ENCODE data around the gene UBE2F. TPM values are rescaled to one million over a fixed set of nuclear protein-coding genes. Genes with fewer than 3 reads are reported as not detected.

UBE2F gene
- total and polyA plus RNA-seq, 2 of the 4 experiments (the other 2 are of a cell fraction), result 44.6 to 59.8 TPM

GRCh38 chr2:237972936-237973335 is 6.1 kb downstream of the UBE2F start:
- peaks cover 49% of the 10 kb centered on the region for H3K9me1 ChIP-seq (ENCODE audit: insufficient read depth, low read length)
- H4K20me1 ChIP-seq (ENCODE audit: insufficient read depth, low read length), result peaks cover 72% of the 10 kb centered on the region
- H3K9me3 ChIP-seq (ENCODE audit: control insufficient read depth, insufficient read depth, low read length), result no peaks in the 10 kb centered on the region
- in situ Hi-C loops (cut with MboI; ENCODE audit: low sequenced_read_pairs) (no loop called here), intact Hi-C loops (cut with micrococcal nuclease) (loop anchor here (2.0 kb wide), 1 partner anchor 14 kb away; no protein-coding TSS in a partner anchor), dilution Hi-C loops (cut with HindIII; ENCODE audit: low sequenced_read_pairs, unreplicated experiment) (no loop called here)
- no peak overlapping the region for H3K56ac ChIP-seq (ENCODE audit: extremely low read depth, insufficient read depth, low read length)
- peaks cover 27 to 91% of the 10 kb centered on the region in 2 experiments for H3K79me1 ChIP-seq (ENCODE audit: low read depth in 1 of 2, low read length in 2 of 2)
- no peak overlapping the region for H3K14ac ChIP-seq (replicated peaks; ENCODE audit: low read depth, low read length)
- no peak overlapping the region for H3K4me3 ChIP-seq (ENCODE audit: insufficient read depth, low read depth, low read length)
- no peak for ATAC-seq (ENCODE audit: low read depth)
- H3K27ac ChIP-seq (ENCODE audit: insufficient read depth, low read length), result no peak overlapping the region
- peaks cover 5% of the 10 kb centered on the region for H3K4me1 ChIP-seq (ENCODE audit: control insufficient read depth, insufficient read depth, low read length)
- no peak overlapping the region for H2AK9ac ChIP-seq (replicated peaks; ENCODE audit: low read depth, low read length, poor library complexity)
- no TSS peak for BruUV-seq (replicated peaks)
- no peak overlapping the region for H4K5ac ChIP-seq (ENCODE audit: low read depth, low read length)
- H4K8ac ChIP-seq (ENCODE audit: low read depth in 2 of 2, low read length in 2 of 2), result no peak overlapping the region
- H2AK5ac ChIP-seq (ENCODE audit: low read depth, low read length), result no peak overlapping the region
- TF ChIP-seq ELK1 (IDR thresholded peaks at IDR 0.05; ENCODE audit: borderline replicate concordance, low read depth, low read length), result no peak
- no peak for TF ChIP-seq RCOR1 (IDR thresholded peaks at IDR 0.05; ENCODE audit: insufficient replicate concordance, low read length)
- TF ChIP-seq MXI1 (IDR thresholded peaks at IDR 0.05; ENCODE audit: borderline replicate concordance, low read depth, low read length), result no peak
- ChIA-PET POLR2A (ENCODE audit: unreplicated experiment) (no interaction called here), CTCF (interaction anchor here (0.6 kb wide), 1 partner anchor 14 kb away, joined by 5 read pairs; no protein-coding TSS in a partner anchor)
- H2BK5ac ChIP-seq (ENCODE audit: low read depth, low read length, poor library complexity, severe bottlenecking), result no peak overlapping the region
- H3K9ac ChIP-seq (ENCODE audit: low read depth, low read length), result no peak overlapping the region
- WGBS, 2 experiments (ENCODE audit: extremely low coverage in 2 of 2, insufficient read length in 1 of 2), result no CpG with 5 or more reads among the region's 10 CpGs
- H4K91ac ChIP-seq (ENCODE audit: insufficient read depth, low read depth, low read length), result no peak overlapping the region
- H3K36me3 ChIP-seq (ENCODE audit: control insufficient read depth, insufficient read depth, low read length), result peaks cover 21% of the 10 kb centered on the region
- no peak overlapping the region for H3K23ac ChIP-seq (ENCODE audit: low read depth, low read length)
- no peak overlapping the region for H2BK20ac ChIP-seq (ENCODE audit: low read depth, low read length)
- H2BK120ac ChIP-seq (ENCODE audit: low read depth, low read length), result no peak overlapping the region
- H2BK15ac ChIP-seq (ENCODE audit: low read depth, low read length), result no peak overlapping the region
- H3K18ac ChIP-seq (ENCODE audit: low read depth, low read length), result no peak overlapping the region
- no peaks in the 10 kb centered on the region for H3K27me3 ChIP-seq (ENCODE audit: control insufficient read depth, insufficient read depth, low read length)
- no peak overlapping the region for H2AFZ ChIP-seq (replicated peaks; ENCODE audit: low read length, poor library complexity)
- no peak for DNase-seq
- no peak overlapping the region for H3K4me2 ChIP-seq (ENCODE audit: low read depth, low read length)
- no peak overlapping the region for H3K4ac ChIP-seq (ENCODE audit: low read depth, low read length)
